DND-41 (cell line): Measurements from ENCODE around the gene NEBL.

ENCODE experiments used
- CTCF ChIP-seq: IDR thresholded peaks from 2 replicates; pipeline ENCODE4 v1.5.1; 2012; ENCODE audit warnings: borderline replicate concordance, low read length, moderate library complexity, mild to moderate bottlenecking; ENCODE audit not compliant: poor library complexity, severe bottlenecking; ENCODE audit errors: extremely low read depth
- EZH2 ChIP-seq: IDR thresholded peaks from 3 replicates; pipeline ENCODE4 v1.6.1; 2012; ENCODE audit warnings: borderline replicate concordance, low read depth, mild to moderate bottlenecking, moderate library complexity, low read length, inconsistent platforms; ENCODE audit not compliant: severe bottlenecking

DNA sequence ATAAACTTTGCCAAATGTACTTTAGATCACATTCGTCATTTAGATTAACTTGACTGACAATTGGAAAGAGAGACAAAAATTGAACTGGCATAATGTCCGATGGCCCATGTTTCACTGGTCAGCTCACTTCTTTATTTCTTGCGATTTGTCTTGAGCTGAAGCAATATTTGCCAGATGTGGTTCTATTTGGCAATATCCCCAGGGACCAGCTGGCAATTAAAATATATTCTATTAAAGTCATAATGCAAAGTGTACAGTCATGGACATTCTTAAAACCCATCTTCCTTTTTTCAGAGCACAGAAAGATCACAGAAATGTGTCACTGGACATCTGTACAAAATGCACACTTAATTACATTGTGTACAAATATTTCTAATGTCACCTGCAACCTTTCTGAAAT, 26.3 kb downstream of the NEBL start:
- TF ChIP-seq CTCF (no peak), EZH2 (no peak)
